GM12878 (cell line): ENCODE measurements around the gene NEO1. TPM values are rescaled to one million over a fixed set of nuclear protein-coding genes. Genes with fewer than 3 reads are reported as not detected.

Source experiments
- ATAC-seq: fragments of 200-7000 bp; cut with Tn5 transposase; 3 replicates; pipeline ENCODE4 v1.9.1; 2020; ENCODE audit warnings: mild to moderate bottlenecking, moderate library complexity
- BruUV-seq: library from RNA; stranded (reverse); fragments of 400-500 nt; replicated peaks from 2 replicates; lab custom pipeline; 2021; lab: Mats Ljungman, UMichigan
- CTCF ChIA-PET: fragments of 300-600 bp; sonication (Branson Sonifier 250); formaldehyde crosslinking; extraction: SDS; loops from one replicate; lab custom pipeline; 2021; ENCODE audit warnings: inconsistent platforms; lab: Yijun Ruan, JAX
- POLR2A ChIA-PET: fragments of 350-600 bp; formaldehyde crosslinking; extraction: SDS; loops from one replicate; lab custom pipeline; 2021; ENCODE audit warnings: inconsistent platforms; lab: Charles Lee
- RAD21 ChIA-PET: fragments of 300-600 bp; sonication (Branson Sonifier 250); formaldehyde crosslinking; loops from one replicate; lab custom pipeline; 2023; ENCODE audit warnings: antibody characterized with exemption; ENCODE audit not compliant: unreplicated experiment; lab: Charles Lee
- SMC1A ChIA-PET: fragments of 300-600 bp; sonication (Branson Sonifier 250); formaldehyde crosslinking; loops from one replicate; lab custom pipeline; 2023; ENCODE audit not compliant: unreplicated experiment, uncharacterized antibody; lab: Charles Lee
- DNase-seq: peaks from one replicate; pipeline ENCODE4 v3.0.0-alpha.2; 2011; ENCODE audit warnings: low read depth, low spot score
- FAIRE-seq: peaks from 3 replicates; lab custom pipeline; 2011; peaks lifted over from hg19 to GRCh38; lab: Jason Lieb, UNC
- H2AFZ ChIP-seq: 2 replicates; pipeline ENCODE4 v1.6.0; 2011; ENCODE audit warnings: low read depth, low read length, control low read depth; ENCODE audit not compliant: control insufficient read depth
- H3K27ac ChIP-seq: 2 replicates; pipeline ENCODE4 v1.5.1; 2011; ENCODE audit warnings: control low read depth; ENCODE audit not compliant: control insufficient read depth, insufficient read depth
- H3K27me3 ChIP-seq, 2 experiments: replicated peaks in 1 of 2; 2 replicates each; pipeline versions ENCODE4 v1.6.0 to v1.6.1; 2011; ENCODE audit warnings: low read length in 1 of 2; ENCODE audit not compliant: control insufficient read depth in 2 of 2, insufficient read depth in 2 of 2
- H3K36me3 ChIP-seq, 2 experiments: 2 replicates each; pipeline ENCODE4 v1.5.1; 2011; ENCODE audit warnings: low read length in 1 of 2; ENCODE audit not compliant: control insufficient read depth in 2 of 2, insufficient read depth in 2 of 2
- H3K4me1 ChIP-seq: 2 replicates; pipeline ENCODE4 v1.6.1; 2011; ENCODE audit warnings: mild to moderate bottlenecking, low read length, moderate library complexity, mixed read lengths; ENCODE audit not compliant: control insufficient read depth, insufficient read depth
- H3K4me2 ChIP-seq: 2 replicates; pipeline ENCODE4 v1.6.0; 2011; ENCODE audit warnings: control low read depth; ENCODE audit not compliant: control insufficient read depth, insufficient read depth
- H3K4me3 ChIP-seq: fragments of 200-600 bp; sonication (generic); 2 replicates; pipeline ENCODE4 v1.5.1; 2016
- H3K79me2 ChIP-seq: 2 replicates; pipeline ENCODE4 v1.6.0; 2011; ENCODE audit warnings: low read length; ENCODE audit not compliant: control insufficient read depth, insufficient read depth
- H3K9ac ChIP-seq: 2 replicates; pipeline ENCODE4 v1.8.0; 2011; ENCODE audit warnings: low read length, control low read depth, mixed read lengths; ENCODE audit not compliant: control insufficient read depth, insufficient read depth
- H3K9me3 ChIP-seq: replicated peaks from 3 replicates; pipeline ENCODE4 v1.5.1; 2011; ENCODE audit warnings: mild to moderate bottlenecking, low read length; ENCODE audit not compliant: control insufficient read depth, insufficient read depth
- H4K20me1 ChIP-seq: 2 replicates; pipeline ENCODE4 v1.6.0; 2011; ENCODE audit not compliant: control insufficient read depth, insufficient read depth
- BMI1 ChIP-seq: fragments of 450-650 bp; IDR thresholded peaks from 2 replicates; pipeline ENCODE4 v1.6.1; 2016; ENCODE audit warnings: mild to moderate bottlenecking, moderate library complexity, borderline replicate concordance
- CEBPB ChIP-seq, 2 experiments: fragments of 150-350 bp in 1 of 2; IDR thresholded peaks; 2 replicates each; pipeline ENCODE4 v1.6.1; 2012 to 2014; ENCODE audit warnings: low read depth in 2 of 2, low read length in 2 of 2, borderline replicate concordance in 1 of 2, inconsistent platforms in 1 of 2
- EED ChIP-seq: sonication (generic); IDR thresholded peaks from 2 replicates; pipeline ENCODE4 v1.6.1; 2016; ENCODE audit warnings: antibody characterized with exemption, low read depth
- HCFC1 ChIP-seq: fragments of 150-350 bp; IDR thresholded peaks from 2 replicates; pipeline ENCODE4 v1.6.1; 2014; ENCODE audit warnings: low read length
- HDAC6 ChIP-seq: fragments of 200-600 bp; sonication (generic); IDR thresholded peaks from one replicate; pipeline ENCODE4 v1.8.0; 2017; ENCODE audit warnings: antibody characterized with exemption; ENCODE audit not compliant: unreplicated experiment
- IRF4 ChIP-seq: IDR thresholded peaks from 2 replicates; pipeline ENCODE4 v1.6.1; 2011; ENCODE audit warnings: low read depth, low read length
- NBN ChIP-seq: fragments of 450-650 bp; IDR thresholded peaks from 2 replicates; pipeline ENCODE4 v1.6.1; 2016
- NFXL1 ChIP-seq: fragments of 450-650 bp; IDR thresholded peaks from 2 replicates; pipeline ENCODE4 v1.6.1; 2017; ENCODE audit warnings: antibody characterized with exemption, mild to moderate bottlenecking, borderline replicate concordance
- NR2C1 ChIP-seq: fragments of 450-650 bp; IDR thresholded peaks from 2 replicates; pipeline ENCODE4 v1.6.1; 2017; ENCODE audit warnings: antibody characterized with exemption, mild to moderate bottlenecking, moderate library complexity
- RB1 ChIP-seq: fragments of 450-650 bp; formaldehyde crosslinking; IDR thresholded peaks from 2 replicates; pipeline ENCODE4 v1.6.1; 2017; ENCODE audit warnings: mild to moderate bottlenecking, borderline replicate concordance
- STAT3 ChIP-seq: IDR thresholded peaks from 2 replicates; pipeline ENCODE4 v1.6.1; 2011; ENCODE audit warnings: low read depth, low read length, improper control_type of control experiment
- TBL1XR1 ChIP-seq: IDR thresholded peaks from 2 replicates; pipeline ENCODE4 v1.6.1; 2012; ENCODE audit warnings: low read depth, low read length, improper control_type of control experiment
- YY1 ChIP-seq: IDR thresholded peaks from 2 replicates; pipeline ENCODE4 v1.6.1; 2011; ENCODE audit warnings: low read depth, mild to moderate bottlenecking, low read length
- ZNF217 ChIP-seq: fragments of 450-650 bp; IDR thresholded peaks from 2 replicates; pipeline ENCODE4 v1.6.1; 2017; ENCODE audit warnings: antibody characterized with exemption, mild to moderate bottlenecking
- ZNF622 ChIP-seq: fragments of 450-650 bp; IDR thresholded peaks from 2 replicates; pipeline ENCODE4 v1.6.1; 2017; ENCODE audit warnings: mild to moderate bottlenecking, inconsistent platforms
- WGBS: methylation state at CpG from one replicate; pipeline ENCODE4 v1.1.6; 2016; ENCODE audit warnings: low lambda C conversion rate; ENCODE audit not compliant: insufficient replicate concordance, insufficient coverage; ENCODE audit errors: missing lambda C conversion rate; 5-methylcytosine and 5-hydroxymethylcytosine counted together
- in situ Hi-C: fragments of 300-500 bp; cut with MboI; formaldehyde crosslinking; loops from 9 replicates; pipeline ENCODE4 v1.14.3; 2018; ENCODE audit warnings: mixed read lengths
- intact Hi-C: fragments of 100-400 bp; cut with micrococcal nuclease; formaldehyde crosslinking; loops from one replicate; pipeline ENCODE4 v1.14.2; 2022; ENCODE audit not compliant: unreplicated experiment
- polyA plus RNA-seq, 11 experiments: library from polyadenylated mRNA; depleted of rRNA in 4 of 11; unstranded in 6 of 11; stranded (reverse) in 5 of 11; fragments of >200 nt; fragmentation: Nextera tagmentation in 4 of 11; fragmentation: Illumina TruSeq in 1 of 11; extraction: Ambion mirVana in 4 of 11; extraction: Trizol in 1 of 11; gene quantifications; 1 replicate in 1 of 11; 2 replicates in 10 of 11; pipeline versions ENCODE4 v1.2.1 to v1.2.3, GENCODE V29; 2011 to 2016; ENCODE audit warnings: inconsistent platforms in 2 of 11, missing spikeins in 2 of 11, low read depth in 1 of 11
- total RNA-seq, 4 experiments: library from RNA; depleted of rRNA in 3 of 4; stranded (reverse); fragments of >200 nt in 3 of 4; fragmentation: Illumina TruSeq in 1 of 4; extraction: Trizol in 1 of 4; gene quantifications; 2 replicates each; pipeline versions ENCODE4 v1.2.1 to v1.2.3, GENCODE V29; 2013 to 2021
- TF ChIP-seq, protein P1 (sequence below): fragments of 450-650 bp; IDR thresholded peaks from 2 replicates; pipeline ENCODE4 v1.6.1; 2018; ENCODE audit warnings: borderline replicate concordance, mild to moderate bottlenecking; ENCODE audit not compliant: partially characterized antibody
- TF ChIP-seq, protein P2 (sequence below), 3 experiments: IDR thresholded peaks in 2 of 3; conservative IDR thresholded peaks in 1 of 3; 2 replicates each; pipeline ENCODE4 v1.5.1; 2011; ENCODE audit warnings: low read depth in 3 of 3, low read length in 3 of 3, mild to moderate bottlenecking in 3 of 3, control low read depth in 2 of 3, moderate library complexity in 2 of 3, inconsistent platforms in 1 of 3, mixed read lengths in 1 of 3; ENCODE audit not compliant: control insufficient read depth in 2 of 3, insufficient read depth in 1 of 3; ENCODE audit errors: extremely low read depth in 1 of 3
- TF ChIP-seq, protein P3 (sequence below): IDR thresholded peaks from 2 replicates; pipeline ENCODE4 v1.6.1; 2011; ENCODE audit warnings: low read depth, mild to moderate bottlenecking, low read length, moderate library complexity, borderline replicate concordance; ENCODE audit errors: extremely low read depth
- TF ChIP-seq, protein P4 (sequence below): fragments of 450-650 bp; IDR thresholded peaks from 2 replicates; pipeline ENCODE4 v1.6.1; 2017; ENCODE audit warnings: low read depth, mild to moderate bottlenecking, moderate library complexity

NEO1 gene
- total and polyA plus RNA-seq, 10 of the 15 experiments (the other 5 are each of a cell fraction or from before 2014, with no cell fraction given) = 0.03 to 2.0 (median 0.32) TPM

DNA sequence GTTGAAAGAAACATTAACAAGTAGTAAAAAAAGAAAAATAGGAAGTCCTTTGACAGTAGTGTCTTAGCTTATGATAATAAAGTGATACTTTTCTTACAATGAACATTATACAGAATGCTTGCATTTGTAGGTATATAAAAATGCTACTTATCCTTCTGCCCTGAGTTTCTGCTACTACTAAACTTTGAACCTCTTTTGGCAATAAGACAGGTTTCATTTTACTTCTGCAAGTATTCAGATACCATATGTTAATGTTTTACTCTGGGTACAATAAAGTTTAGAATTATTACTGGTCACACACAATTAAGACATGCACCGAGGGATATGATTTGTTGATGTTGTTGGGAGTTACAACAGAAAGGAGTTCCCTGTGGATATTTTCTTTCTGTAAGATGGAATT, 57.9 kb downstream of the NEO1 start (continued):
- TF ChIP-seq, protein P1, sequence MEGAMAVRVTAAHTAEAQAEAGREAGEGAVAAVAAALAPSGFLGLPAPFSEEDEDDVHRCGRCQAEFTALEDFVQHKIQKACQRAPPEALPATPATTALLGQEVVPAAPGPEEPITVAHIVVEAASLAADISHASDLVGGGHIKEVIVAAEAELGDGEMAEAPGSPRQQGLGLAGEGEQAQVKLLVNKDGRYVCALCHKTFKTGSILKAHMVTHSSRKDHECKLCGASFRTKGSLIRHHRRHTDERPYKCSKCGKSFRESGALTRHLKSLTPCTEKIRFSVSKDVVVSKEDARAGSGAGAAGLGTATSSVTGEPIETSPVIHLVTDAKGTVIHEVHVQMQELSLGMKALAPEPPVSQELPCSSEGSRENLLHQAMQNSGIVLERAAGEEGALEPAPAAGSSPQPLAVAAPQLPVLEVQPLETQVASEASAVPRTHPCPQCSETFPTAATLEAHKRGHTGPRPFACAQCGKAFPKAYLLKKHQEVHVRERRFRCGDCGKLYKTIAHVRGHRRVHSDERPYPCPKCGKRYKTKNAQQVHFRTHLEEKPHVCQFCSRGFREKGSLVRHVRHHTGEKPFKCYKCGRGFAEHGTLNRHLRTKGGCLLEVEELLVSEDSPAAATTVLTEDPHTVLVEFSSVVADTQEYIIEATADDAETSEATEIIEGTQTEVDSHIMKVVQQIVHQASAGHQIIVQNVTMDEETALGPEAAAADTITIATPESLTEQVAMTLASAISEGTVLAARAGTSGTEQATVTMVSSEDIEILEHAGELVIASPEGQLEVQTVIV = no peak
- TF ChIP-seq CEBPB (IDR thresholded peaks at IDR 0.05; ENCODE audit: borderline replicate concordance in 1 of 2, low read depth in 2 of 2, low read length in 2 of 2) = no peak
- TF ChIP-seq ZNF622 = no peak
- no peak for TF ChIP-seq STAT3
- TF ChIP-seq IRF4 = no peak

DNA sequence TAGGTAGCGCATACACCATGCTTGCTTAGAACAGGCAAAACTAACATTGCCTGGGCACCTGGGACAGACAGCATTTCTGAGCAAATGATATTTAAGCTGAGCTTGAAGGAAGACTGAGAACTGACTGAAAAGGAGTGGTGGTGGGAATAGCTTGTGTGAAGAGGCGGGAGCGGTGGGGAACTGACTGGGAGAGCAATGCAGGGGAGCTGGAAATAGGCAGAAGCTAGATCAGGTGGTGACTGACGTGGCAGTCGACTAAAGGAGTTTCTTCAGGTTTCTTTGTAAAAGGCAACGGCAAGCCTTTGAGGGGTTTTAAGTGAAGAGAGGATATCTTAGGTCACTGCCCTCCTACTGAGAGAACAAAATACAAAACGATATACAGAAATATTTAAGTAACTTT, 61.8 kb downstream of the NEO1 start:
- ChIA-PET CTCF (interaction anchor here (1.7 to 3.0 kb wide), 2 partner anchors 12 to 392 kb away, joined by 6 read pairs; no protein-coding TSS in a partner anchor), SMC1A (no interaction called here), POLR2A (no interaction called here), RAD21 (no interaction called here)
- ATAC-seq = no peak
- Histone ChIP-seq H3K27ac (no peak overlapping the region), H3K4me3 (no peak overlapping the region), H3K27me3 (no peaks in the 10 kb centered on the region), H3K9ac (no peak overlapping the region), H2AFZ (no peak overlapping the region), H3K9me3 (no peaks in the 10 kb centered on the region), H3K79me2 (no peaks in the 10 kb centered on the region), H3K4me2 (no peak overlapping the region), H3K36me3 (no peaks in the 10 kb centered on the region), H4K20me1 (no peaks in the 10 kb centered on the region), H3K4me1 (no peaks in the 10 kb centered on the region)
- DNase-seq = no peak
- intact Hi-C loops (no loop called here), in situ Hi-C loops (no loop called here)
- no peak for FAIRE-seq
- WGBS = 72% methylated on average over 7 of the region's 7 CpGs
- TF ChIP-seq BMI1 (no peak), EED (no peak), NBN (no peak), TBL1XR1 (no peak), HCFC1 (no peak), NR2C1 (no peak), NFXL1 (no peak), YY1 (no peak), HDAC6 (no peak), RB1 (no peak), ZNF217 (no peak)
- TF ChIP-seq, protein P2, sequence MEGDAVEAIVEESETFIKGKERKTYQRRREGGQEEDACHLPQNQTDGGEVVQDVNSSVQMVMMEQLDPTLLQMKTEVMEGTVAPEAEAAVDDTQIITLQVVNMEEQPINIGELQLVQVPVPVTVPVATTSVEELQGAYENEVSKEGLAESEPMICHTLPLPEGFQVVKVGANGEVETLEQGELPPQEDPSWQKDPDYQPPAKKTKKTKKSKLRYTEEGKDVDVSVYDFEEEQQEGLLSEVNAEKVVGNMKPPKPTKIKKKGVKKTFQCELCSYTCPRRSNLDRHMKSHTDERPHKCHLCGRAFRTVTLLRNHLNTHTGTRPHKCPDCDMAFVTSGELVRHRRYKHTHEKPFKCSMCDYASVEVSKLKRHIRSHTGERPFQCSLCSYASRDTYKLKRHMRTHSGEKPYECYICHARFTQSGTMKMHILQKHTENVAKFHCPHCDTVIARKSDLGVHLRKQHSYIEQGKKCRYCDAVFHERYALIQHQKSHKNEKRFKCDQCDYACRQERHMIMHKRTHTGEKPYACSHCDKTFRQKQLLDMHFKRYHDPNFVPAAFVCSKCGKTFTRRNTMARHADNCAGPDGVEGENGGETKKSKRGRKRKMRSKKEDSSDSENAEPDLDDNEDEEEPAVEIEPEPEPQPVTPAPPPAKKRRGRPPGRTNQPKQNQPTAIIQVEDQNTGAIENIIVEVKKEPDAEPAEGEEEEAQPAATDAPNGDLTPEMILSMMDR (IDR thresholded peaks at IDR 0.05 in 2 of 3, conservative IDR thresholded peaks at IDR 0.05 in 1 of 3; ENCODE audit: control insufficient read depth in 2 of 3, extremely low read depth in 1 of 3, insufficient read depth in 1 of 3, low read depth in 3 of 3, low read length in 3 of 3) = no peak
- TF ChIP-seq, protein P3, sequence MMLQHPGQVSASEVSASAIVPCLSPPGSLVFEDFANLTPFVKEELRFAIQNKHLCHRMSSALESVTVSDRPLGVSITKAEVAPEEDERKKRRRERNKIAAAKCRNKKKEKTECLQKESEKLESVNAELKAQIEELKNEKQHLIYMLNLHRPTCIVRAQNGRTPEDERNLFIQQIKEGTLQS = no peak
- TF ChIP-seq, protein P4, sequence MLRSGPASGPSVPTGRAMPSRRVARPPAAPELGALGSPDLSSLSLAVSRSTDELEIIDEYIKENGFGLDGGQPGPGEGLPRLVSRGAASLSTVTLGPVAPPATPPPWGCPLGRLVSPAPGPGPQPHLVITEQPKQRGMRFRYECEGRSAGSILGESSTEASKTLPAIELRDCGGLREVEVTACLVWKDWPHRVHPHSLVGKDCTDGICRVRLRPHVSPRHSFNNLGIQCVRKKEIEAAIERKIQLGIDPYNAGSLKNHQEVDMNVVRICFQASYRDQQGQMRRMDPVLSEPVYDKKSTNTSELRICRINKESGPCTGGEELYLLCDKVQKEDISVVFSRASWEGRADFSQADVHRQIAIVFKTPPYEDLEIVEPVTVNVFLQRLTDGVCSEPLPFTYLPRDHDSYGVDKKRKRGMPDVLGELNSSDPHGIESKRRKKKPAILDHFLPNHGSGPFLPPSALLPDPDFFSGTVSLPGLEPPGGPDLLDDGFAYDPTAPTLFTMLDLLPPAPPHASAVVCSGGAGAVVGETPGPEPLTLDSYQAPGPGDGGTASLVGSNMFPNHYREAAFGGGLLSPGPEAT = no peak
- BruUV-seq = no TSS peak
